GM19240 (cell line): ENCODE results near the gene C1orf226.

ENCODE experiments used
- DNase-seq: peaks from one replicate; pipeline ENCODE4 v3.0.0; 2011; ENCODE audit warnings: low spot score; ENCODE audit not compliant: insufficient read length

Gene C1orf226

GRCh38 chr1:162365284-162366020 lies 16.1 kb upstream of the C1orf226 start:
- no peak for DNase-seq

DNA sequence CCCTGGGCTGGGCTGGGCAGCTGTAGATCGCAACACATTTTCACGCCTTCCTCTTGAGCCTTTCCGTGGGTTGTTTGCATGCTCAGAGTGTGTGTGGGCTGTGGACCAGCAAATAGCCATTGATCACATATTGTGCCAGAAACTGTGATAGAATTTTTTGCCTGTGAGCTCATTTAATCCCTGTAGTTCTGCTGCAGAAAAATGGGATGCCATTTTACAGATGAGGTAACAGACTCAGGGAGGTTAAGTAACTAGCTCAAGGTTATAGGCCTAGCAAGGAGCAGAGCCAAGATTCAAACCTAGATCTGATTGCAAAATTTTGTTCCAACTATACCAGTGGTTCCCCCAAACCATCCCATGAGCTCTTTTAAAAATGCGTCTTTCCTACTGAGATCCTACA lies 15.4 kb upstream of the C1orf226 start:
- no peak for DNase-seq

- DNase-seq = no peak
Measured at GRCh38 chr1:162366671-162367070, 14.9 kb upstream of the C1orf226 start.

DNA sequence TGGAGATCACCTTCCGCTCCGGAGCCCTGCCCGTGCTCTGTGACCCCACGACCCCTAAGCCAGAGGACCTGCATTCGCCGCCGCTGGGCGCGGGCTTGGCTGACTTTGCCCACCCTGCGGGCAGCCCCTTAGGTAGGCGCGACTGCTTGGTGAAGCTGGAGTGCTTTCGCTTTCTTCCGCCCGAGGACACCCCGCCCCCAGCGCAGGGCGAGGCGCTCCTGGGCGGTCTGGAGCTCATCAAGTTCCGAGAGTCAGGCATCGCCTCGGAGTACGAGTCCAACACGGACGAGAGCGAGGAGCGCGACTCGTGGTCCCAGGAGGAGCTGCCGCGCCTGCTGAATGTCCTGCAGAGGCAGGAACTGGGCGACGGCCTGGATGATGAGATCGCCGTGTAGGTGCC lies 14.5 kb upstream of the C1orf226 start:
- no peak for DNase-seq

GRCh38 chr1:162367772-162368171 lies 13.8 kb upstream of the C1orf226 start:
- no peak for DNase-seq

- DNase-seq = no peak
Measured at GRCh38 chr1:162368451-162368850, 13.1 kb upstream of the C1orf226 start.

- no peak for DNase-seq
Measured at GRCh38 chr1:162369571-162369970, 12.0 kb upstream of the C1orf226 start.

DNA sequence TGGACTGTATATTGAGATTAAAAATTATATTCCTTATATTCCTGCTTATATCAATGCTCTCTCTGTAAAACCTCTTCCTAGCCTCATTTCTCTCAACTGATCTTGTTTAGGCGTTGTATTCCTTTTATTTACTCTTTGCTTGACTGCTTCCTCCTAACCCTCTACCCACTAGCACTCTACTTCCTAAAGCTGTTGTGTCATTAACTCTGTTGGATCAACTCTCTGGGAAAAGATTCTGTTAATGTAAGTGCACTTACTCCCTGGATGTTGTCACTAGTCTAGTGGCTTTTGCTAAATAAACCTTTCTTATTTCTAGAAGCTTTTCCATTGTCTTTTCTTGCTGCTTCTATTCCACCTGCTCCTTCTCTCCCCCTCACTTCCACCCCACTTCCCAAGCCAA lies 11.4 kb upstream of the C1orf226 start:
- DNase-seq = no peak

- no peak for DNase-seq
Measured at GRCh38 chr1:162370721-162371120, 10.8 kb upstream of the C1orf226 start.

DNA sequence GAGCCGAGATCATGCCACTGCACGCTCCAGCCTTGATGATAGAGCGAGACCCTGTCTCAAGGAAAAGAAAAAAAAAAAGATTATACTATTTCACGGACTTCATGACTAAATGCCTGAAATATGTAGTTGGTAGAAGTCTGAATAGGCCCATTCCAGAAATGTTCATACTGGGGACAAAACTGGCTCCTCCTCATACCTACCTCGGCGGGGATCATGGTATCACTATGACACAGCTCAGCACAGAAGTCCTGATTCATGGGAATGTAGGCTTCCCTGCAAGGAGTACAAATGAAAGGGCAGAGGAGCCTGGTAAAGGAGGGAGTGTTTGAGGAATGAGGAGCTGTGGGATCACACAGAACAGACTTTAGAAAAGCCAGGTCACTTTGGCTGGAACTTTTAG lies 9.9 kb upstream of the C1orf226 start:
- DNase-seq = no peak

GRCh38 chr1:162372159-162373071 lies 9.1 kb upstream of the C1orf226 start:
- DNase-seq = no peak

GRCh38 chr1:162373072-162373427 lies 8.5 kb upstream of the C1orf226 start:
- no peak for DNase-seq

GRCh38 chr1:162373541-162374260 lies 7.8 kb upstream of the C1orf226 start:
- DNase-seq = no peak

- no peak for DNase-seq
Measured at GRCh38 chr1:162374406-162374805, 7.1 kb upstream of the C1orf226 start.

DNA sequence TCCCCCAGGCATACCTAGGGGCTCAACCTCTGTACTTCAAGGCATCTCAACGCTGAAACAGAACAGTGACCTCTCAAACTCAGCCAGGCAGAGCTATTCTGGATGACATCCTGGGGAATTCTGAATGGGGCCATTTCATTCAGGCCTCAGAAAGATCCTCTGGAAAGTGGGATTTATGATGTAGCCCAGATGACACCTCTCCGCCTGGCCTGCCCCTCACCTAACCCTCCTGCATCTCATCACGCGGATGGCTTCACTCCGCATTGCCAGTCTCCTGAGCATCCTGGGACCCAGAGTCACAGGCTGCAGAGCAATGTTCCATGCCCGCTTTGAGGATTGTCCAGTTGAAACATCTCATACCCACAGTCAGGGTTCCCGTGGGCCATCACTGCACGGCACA lies 6.1 kb upstream of the C1orf226 start:
- DNase-seq = no peak

- DNase-seq = no peak
Measured at GRCh38 chr1:162376691-162377090, 4.8 kb upstream of the C1orf226 start, which contains the start of gene SPATA46. TSS of gene SPATA46 (minus strand) at chr1:162376854. CDS start at chr1:162376790, 64 bp downstream.

DNA sequence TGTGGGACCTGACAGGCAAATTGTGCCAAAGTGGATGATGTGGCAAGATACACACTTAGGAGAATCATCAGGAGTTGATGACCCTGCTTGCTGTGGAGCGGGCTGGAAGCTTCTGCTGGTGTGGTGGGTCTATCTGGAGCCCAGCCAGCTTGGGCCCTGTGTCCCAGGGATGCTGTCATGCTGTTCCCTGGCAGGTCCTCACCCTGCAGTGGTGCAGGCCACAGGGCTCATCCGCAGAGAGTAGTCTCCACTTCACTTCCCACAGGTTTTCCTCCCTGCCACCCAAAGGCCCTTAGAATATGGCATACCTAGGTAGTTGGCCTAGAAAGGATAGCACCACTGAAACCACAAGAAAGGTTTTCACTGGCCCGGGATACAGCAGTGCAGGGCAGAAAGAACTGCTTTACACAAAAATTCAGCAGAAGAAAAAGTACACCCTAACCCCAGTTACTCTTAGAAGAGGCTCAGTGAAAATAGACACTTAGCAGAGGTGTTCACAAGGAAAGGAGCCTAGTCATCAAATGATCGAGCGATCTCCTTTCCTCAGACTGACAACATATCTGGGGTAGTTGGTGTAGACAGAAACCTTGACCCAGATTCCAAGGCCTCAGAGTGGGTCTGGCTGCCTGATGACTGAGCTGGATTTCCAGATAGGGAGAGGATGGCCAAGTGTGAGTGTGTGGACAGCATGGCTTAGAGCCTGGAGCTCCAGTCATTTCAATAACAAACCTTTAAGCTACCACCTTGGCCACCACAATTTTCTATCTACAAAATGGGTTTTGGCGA lies 1.3 kb upstream of the C1orf226 start:
- DNase-seq = no peak

DNA sequence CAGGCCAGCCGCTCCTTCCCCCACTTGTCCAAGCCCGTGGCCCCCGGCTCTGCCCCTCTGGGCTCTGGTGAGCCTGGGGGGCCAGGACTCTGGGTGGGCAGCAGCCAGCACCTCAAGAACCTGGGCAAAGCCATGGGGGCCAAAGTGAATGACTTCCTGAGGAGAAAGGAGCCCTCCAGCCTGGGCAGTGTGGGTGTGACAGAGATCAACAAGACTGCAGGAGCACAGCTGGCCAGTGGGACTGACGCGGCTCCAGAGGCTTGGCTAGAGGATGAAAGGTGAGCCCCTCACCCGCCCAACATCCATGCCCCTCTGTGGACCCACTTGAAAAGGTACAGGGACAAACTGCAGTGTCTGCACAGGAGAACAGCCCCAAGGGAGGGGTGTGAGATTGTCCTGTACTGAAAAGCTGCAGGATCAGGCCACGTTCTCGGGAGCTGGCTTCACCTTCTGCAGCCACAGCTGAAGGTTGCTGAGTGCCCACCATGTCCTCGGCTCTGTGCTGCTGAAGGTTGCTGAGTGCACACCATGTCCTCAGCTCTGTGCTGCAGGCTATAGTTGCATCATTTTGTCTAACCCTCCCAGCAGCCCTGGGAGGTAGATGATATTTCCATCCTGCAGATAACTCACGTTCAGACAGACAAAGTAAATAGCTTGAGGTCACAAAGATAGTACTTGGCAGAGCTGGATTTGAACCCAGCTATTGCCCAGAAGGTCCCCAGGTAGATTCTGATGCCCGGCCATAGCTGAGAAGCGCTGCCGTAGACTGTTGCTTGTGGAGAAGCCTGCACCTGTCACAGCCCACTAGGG lies 618 bp downstream of the C1orf226 start:
- no peak for DNase-seq

- DNase-seq = no peak
Measured at GRCh38 chr1:162383091-162383490, 1.6 kb downstream of the C1orf226 start.

- no peak for DNase-seq
Measured at GRCh38 chr1:162383516-162383915, 2.0 kb downstream of the C1orf226 start.
